Natural killer cell treated with Interleukin-12 subunit alpha and Interleukin-12 subunit beta and Interleukin-15 and Interleukin-18, amount 100 ng/mL, for 72 hours (primary cell): ENCODE data around the gene ANKRD60. TPM values are rescaled to one million over a fixed set of nuclear protein-coding genes. Genes with fewer than 3 reads are reported as not detected.

Experiments used
- ATAC-seq, 2 donors: fragments of 150-1000 bp; cut with Tn5 transposase in 1 of 2; sonication (Bioruptor Pico), chemical (Tn5 transposase) in 1 of 2; 2 replicates each; pipeline ENCODE4 v1.10.0; 2021
- DNase-seq: peaks from one replicate; pipeline ENCODE4 v3.0.0; 2022; ENCODE audit warnings: low spot score
- H3K27ac Mint-ChIP-seq, 2 donors: 1 replicate in 1 of 2; 2 replicates in 1 of 2; pipeline ENCODE4 v1.8.0; 2022; ENCODE audit warnings: mixed read lengths in 2 of 2, mild to moderate bottlenecking in 1 of 2, moderate library complexity in 1 of 2
- H3K27me3 Mint-ChIP-seq, 2 donors: 1 replicate in 1 of 2; 2 replicates in 1 of 2; pipeline ENCODE4 v1.8.0; 2022; ENCODE audit warnings: mixed read lengths in 2 of 2
- H3K36me3 Mint-ChIP-seq: one replicate; pipeline ENCODE4 v1.8.0; 2022; ENCODE audit warnings: mixed read lengths
- H3K4me1 Mint-ChIP-seq, 2 donors: 1 replicate in 1 of 2; 2 replicates in 1 of 2; pipeline ENCODE4 v1.8.0; 2022; ENCODE audit warnings: low read depth in 2 of 2, mixed read lengths in 2 of 2, mild to moderate bottlenecking in 1 of 2
- H3K4me3 Mint-ChIP-seq: one replicate; pipeline ENCODE4 v1.8.0; 2022; ENCODE audit warnings: mixed read lengths
- H3K9me3 Mint-ChIP-seq: 2 replicates; pipeline ENCODE4 v1.8.0; 2022; ENCODE audit warnings: mixed read lengths
- total RNA-seq, 2 donors: library from RNA; stranded (reverse); gene quantifications; one replicate each; pipeline ENCODE4 v1.2.3, GENCODE V29; 2022

ANKRD60 gene
- total RNA-seq, 2 donors from 2014 or later, result not detected

GRCh38 chr20:58205850-58206249, 22.6 kb downstream of the ANKRD60 start:
- DNase-seq (no peak), ATAC-seq (no peak)
- H3K27me3 Mint-ChIP-seq, result peaks cover 0 to 8% of the 10 kb centered on the region in 2 donors
- no peak overlapping the region for H3K27ac Mint-ChIP-seq
- no peaks in the 10 kb centered on the region for H3K9me3 Mint-ChIP-seq
- no peaks in the 10 kb centered on the region for H3K36me3 Mint-ChIP-seq
- H3K4me1 Mint-ChIP-seq, result peaks cover 0 to 5% of the 10 kb centered on the region in 2 donors
- no peak overlapping the region for H3K4me3 Mint-ChIP-seq

- no peak for DNase-seq
- peaks cover 0 to 4% of the 10 kb centered on the region in 2 donors for H3K27me3 Mint-ChIP-seq
- H3K4me3 Mint-ChIP-seq, result no peak overlapping the region
- no peak for ATAC-seq
- H3K4me1 Mint-ChIP-seq, result no peaks in the 10 kb centered on the region
- no peaks in the 10 kb centered on the region for H3K36me3 Mint-ChIP-seq
- H3K27ac Mint-ChIP-seq, result no peak overlapping the region
- H3K9me3 Mint-ChIP-seq, result no peaks in the 10 kb centered on the region
Measured at GRCh38 chr20:58202044-58202443, 26.4 kb downstream of the ANKRD60 start.

GRCh38 chr20:58201616-58202015, 26.8 kb downstream of the ANKRD60 start:
- no peak overlapping the region for H3K27ac Mint-ChIP-seq

GRCh38 chr20:58199469-58199868, 29.0 kb downstream of the ANKRD60 start:
- no peak for ATAC-seq
- Mint-ChIP-seq H3K9me3 (peaks cover 5% of the 10 kb centered on the region), H3K27ac (no peak overlapping the region), H3K36me3 (no peaks in the 10 kb centered on the region), H3K4me3 (no peak overlapping the region), H3K27me3 (peaks cover 0 to 4% of the 10 kb centered on the region in 2 donors), H3K4me1 (no peaks in the 10 kb centered on the region)
- no peak for DNase-seq

More at GRCh38 chr20:58201616-58202015, 26.8 kb downstream of the ANKRD60 start:
- Mint-ChIP-seq H3K4me3 (no peak overlapping the region), H3K36me3 (no peaks in the 10 kb centered on the region), H3K4me1 (no peaks in the 10 kb centered on the region), H3K9me3 (peaks cover 3% of the 10 kb centered on the region), H3K27me3 (peaks cover 0 to 4% of the 10 kb centered on the region in 2 donors)
- ATAC-seq (no peak), DNase-seq (no peak)

- Mint-ChIP-seq H3K4me1 (no peaks in the 10 kb centered on the region), H3K36me3 (no peaks in the 10 kb centered on the region), H3K27me3 (peaks cover 0 to 4% of the 10 kb centered on the region in 2 donors), H3K9me3 (peaks cover 5% of the 10 kb centered on the region), H3K4me3 (no peak overlapping the region), H3K27ac (no peak overlapping the region)
- no peak for DNase-seq
- no peak for ATAC-seq
Measured at GRCh38 chr20:58198901-58199355, 29.5 kb downstream of the ANKRD60 start.

GRCh38 chr20:58198384-58198783, 30.1 kb downstream of the ANKRD60 start:
- Mint-ChIP-seq H3K36me3 (no peaks in the 10 kb centered on the region), H3K4me1 (no peaks in the 10 kb centered on the region), H3K9me3 (peaks cover 5% of the 10 kb centered on the region), H3K27me3 (peaks cover 0 to 4% of the 10 kb centered on the region in 2 donors), H3K4me3 (no peak overlapping the region), H3K27ac (no peak overlapping the region)
- DNase-seq, result no peak
- ATAC-seq, result peak in 1 of 2 donors; percentile 4

GRCh38 chr20:58197185-58197469, 31.3 kb downstream of the ANKRD60 start:
- Mint-ChIP-seq H3K9me3 (peaks cover 5% of the 10 kb centered on the region), H3K36me3 (no peaks in the 10 kb centered on the region), H3K27me3 (peaks cover 0 to 8% of the 10 kb centered on the region in 2 donors), H3K4me3 (no peak overlapping the region), H3K4me1 (no peaks in the 10 kb centered on the region), H3K27ac (no peak overlapping the region)
- ATAC-seq (no peak), DNase-seq (no peak)

- ATAC-seq, result no peak
- Mint-ChIP-seq H3K9me3 (peaks cover 5% of the 10 kb centered on the region), H3K27me3 (peaks cover 0 to 5% of the 10 kb centered on the region in 2 donors), H3K4me3 (no peak overlapping the region), H3K36me3 (no peaks in the 10 kb centered on the region), H3K27ac (no peak overlapping the region), H3K4me1 (no peaks in the 10 kb centered on the region)
- no peak for DNase-seq
Measured at GRCh38 chr20:58196402-58197184, 31.9 kb downstream of the ANKRD60 start.

- H3K4me3 Mint-ChIP-seq, result no peak overlapping the region
- no peak for ATAC-seq
- H3K4me1 Mint-ChIP-seq, result no peaks in the 10 kb centered on the region
- no peak overlapping the region for H3K27ac Mint-ChIP-seq
- peaks cover 0 to 7% of the 10 kb centered on the region in 2 donors for H3K27me3 Mint-ChIP-seq
- no peak for DNase-seq
- no peaks in the 10 kb centered on the region for H3K36me3 Mint-ChIP-seq
- peaks cover 5% of the 10 kb centered on the region for H3K9me3 Mint-ChIP-seq
Measured at GRCh38 chr20:58195047-58195446, 33.4 kb downstream of the ANKRD60 start.

- Mint-ChIP-seq H3K4me3 (no peak overlapping the region), H3K27me3 (peaks cover 0 to 9% of the 10 kb centered on the region in 2 donors), H3K9me3 (peaks cover 5% of the 10 kb centered on the region), H3K4me1 (no peaks in the 10 kb centered on the region), H3K36me3 (no peaks in the 10 kb centered on the region), H3K27ac (no peak overlapping the region)
- ATAC-seq (no peak), DNase-seq (no peak)
Measured at GRCh38 chr20:58194175-58194791, 34.2 kb downstream of the ANKRD60 start.

GRCh38 chr20:58192567-58192966, 35.9 kb downstream of the ANKRD60 start:
- Mint-ChIP-seq H3K27ac (no peak overlapping the region), H3K9me3 (peaks cover 5% of the 10 kb centered on the region), H3K4me3 (no peak overlapping the region), H3K36me3 (no peaks in the 10 kb centered on the region), H3K27me3 (peaks cover 9 to 11% of the 10 kb centered on the region in 2 donors), H3K4me1 (no peaks in the 10 kb centered on the region)
- no peak for ATAC-seq
- no peak for DNase-seq

GRCh38 chr20:58192065-58192464, 36.4 kb downstream of the ANKRD60 start:
- peaks cover 9 to 11% of the 10 kb centered on the region in 2 donors for H3K27me3 Mint-ChIP-seq
- no peak for ATAC-seq
- H3K36me3 Mint-ChIP-seq, result no peaks in the 10 kb centered on the region
- H3K4me3 Mint-ChIP-seq, result no peak overlapping the region
- H3K9me3 Mint-ChIP-seq, result peaks cover 5% of the 10 kb centered on the region
- no peak for DNase-seq
- no peak overlapping the region for H3K27ac Mint-ChIP-seq
- H3K4me1 Mint-ChIP-seq, result no peaks in the 10 kb centered on the region

GRCh38 chr20:58188527-58188926, 39.9 kb downstream of the ANKRD60 start:
- Mint-ChIP-seq H3K27me3 (peaks cover 13 to 23% of the 10 kb centered on the region in 2 donors), H3K4me1 (no peaks in the 10 kb centered on the region), H3K9me3 (no peaks in the 10 kb centered on the region), H3K27ac (no peak overlapping the region), H3K36me3 (no peaks in the 10 kb centered on the region), H3K4me3 (no peak overlapping the region)
- no peak for DNase-seq
- no peak for ATAC-seq

- Mint-ChIP-seq H3K4me1 (no peaks in the 10 kb centered on the region), H3K9me3 (no peaks in the 10 kb centered on the region), H3K4me3 (no peak overlapping the region), H3K27ac (no peak overlapping the region), H3K36me3 (no peaks in the 10 kb centered on the region), H3K27me3 (peaks cover 14 to 34% of the 10 kb centered on the region in 2 donors)
- ATAC-seq (peak in 1 of 2 donors; percentile 17), DNase-seq (no peak)
Measured at GRCh38 chr20:58184984-58185383, 43.5 kb downstream of the ANKRD60 start.
